ENCODE measurements around the gene LNX1. TPM values are rescaled to one million over a fixed set of nuclear protein-coding genes. Genes with fewer than 3 reads are reported as not detected.

LNX1 gene
- total RNA-seq, 1 donor from 2014 or later: 13.0 TPM

- no peak for DNase-seq (ENCODE audit: low spot score in 2 of 2, unreplicated experiment in 2 of 2)
- H3K9me3 Mint-ChIP-seq: no peaks in the 10 kb centered on the region
- peaks cover 33% of the 10 kb centered on the region for H3K4me1 Mint-ChIP-seq
- peaks cover 38% of the 10 kb centered on the region for H3K27me3 Mint-ChIP-seq (ENCODE audit: low read depth)
- H3K27ac Mint-ChIP-seq: no peak overlapping the region
- no peak overlapping the region for H3K4me3 Mint-ChIP-seq
- TF ChIP-seq, protein P1, sequence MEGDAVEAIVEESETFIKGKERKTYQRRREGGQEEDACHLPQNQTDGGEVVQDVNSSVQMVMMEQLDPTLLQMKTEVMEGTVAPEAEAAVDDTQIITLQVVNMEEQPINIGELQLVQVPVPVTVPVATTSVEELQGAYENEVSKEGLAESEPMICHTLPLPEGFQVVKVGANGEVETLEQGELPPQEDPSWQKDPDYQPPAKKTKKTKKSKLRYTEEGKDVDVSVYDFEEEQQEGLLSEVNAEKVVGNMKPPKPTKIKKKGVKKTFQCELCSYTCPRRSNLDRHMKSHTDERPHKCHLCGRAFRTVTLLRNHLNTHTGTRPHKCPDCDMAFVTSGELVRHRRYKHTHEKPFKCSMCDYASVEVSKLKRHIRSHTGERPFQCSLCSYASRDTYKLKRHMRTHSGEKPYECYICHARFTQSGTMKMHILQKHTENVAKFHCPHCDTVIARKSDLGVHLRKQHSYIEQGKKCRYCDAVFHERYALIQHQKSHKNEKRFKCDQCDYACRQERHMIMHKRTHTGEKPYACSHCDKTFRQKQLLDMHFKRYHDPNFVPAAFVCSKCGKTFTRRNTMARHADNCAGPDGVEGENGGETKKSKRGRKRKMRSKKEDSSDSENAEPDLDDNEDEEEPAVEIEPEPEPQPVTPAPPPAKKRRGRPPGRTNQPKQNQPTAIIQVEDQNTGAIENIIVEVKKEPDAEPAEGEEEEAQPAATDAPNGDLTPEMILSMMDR (IDR thresholded peaks at IDR 0.05; ENCODE audit: unreplicated experiment): no peak
- no peaks in the 10 kb centered on the region for H3K36me3 Mint-ChIP-seq
Observed at GRCh38 chr4:53537606-53538005, 53.7 kb downstream of the LNX1 start.

- Mint-ChIP-seq H3K4me3 (no peak overlapping the region), H3K27me3 (ENCODE audit: low read depth) (peaks cover 38% of the 10 kb centered on the region), H3K9me3 (no peaks in the 10 kb centered on the region), H3K4me1 (peaks cover 24% of the 10 kb centered on the region), H3K27ac (no peak overlapping the region), H3K36me3 (no peaks in the 10 kb centered on the region)
- TF ChIP-seq, protein P1 (IDR thresholded peaks at IDR 0.05; ENCODE audit: unreplicated experiment): no peak
- no peak for DNase-seq (ENCODE audit: low spot score in 2 of 2, unreplicated experiment in 2 of 2)
Observed at GRCh38 chr4:53536328-53536727, 55.0 kb downstream of the LNX1 start.

DNA sequence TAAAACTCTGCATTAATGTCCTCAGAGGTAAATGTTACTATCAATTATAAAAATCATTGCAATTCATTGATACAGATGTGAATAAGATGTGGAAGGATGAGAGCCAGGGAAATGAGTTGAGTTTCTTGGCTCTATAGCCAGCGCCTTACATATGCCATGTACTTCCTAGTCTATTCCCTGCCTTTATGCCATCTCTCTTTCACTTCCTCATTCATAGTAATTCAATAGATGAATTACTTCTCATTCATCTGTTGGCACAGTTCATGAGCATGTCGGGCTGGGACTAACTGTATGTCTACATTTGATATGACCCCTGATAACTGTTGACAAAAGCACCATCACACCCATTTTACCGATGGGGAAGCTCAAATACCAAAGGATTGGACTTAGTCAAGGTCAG, 55.7 kb downstream of the LNX1 start:
- H3K27me3 Mint-ChIP-seq (ENCODE audit: low read depth): peaks cover 38% of the 10 kb centered on the region
- H3K9me3 Mint-ChIP-seq: no peaks in the 10 kb centered on the region

DNA sequence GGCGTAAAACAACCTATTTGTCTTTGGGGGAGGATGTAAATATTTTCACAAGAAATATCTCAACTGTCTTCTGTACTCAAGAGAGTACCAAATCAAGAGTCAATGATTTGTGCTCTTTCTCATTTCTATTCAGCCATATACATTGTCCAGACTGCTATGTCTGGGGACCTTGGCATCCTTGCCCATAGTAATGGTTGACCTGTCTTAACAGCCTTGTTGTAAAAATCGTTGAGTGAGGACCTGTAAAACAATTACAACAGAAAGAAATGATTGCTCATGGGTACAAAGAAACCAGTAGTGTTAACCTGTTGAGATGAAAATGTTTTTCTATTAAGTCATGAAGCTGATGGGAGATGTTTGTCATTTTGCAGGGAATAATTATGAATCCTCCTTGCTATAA, 56.6 kb downstream of the LNX1 start:
- H3K36me3 Mint-ChIP-seq: no peaks in the 10 kb centered on the region
- no peak for DNase-seq (ENCODE audit: low spot score in 2 of 2, unreplicated experiment in 2 of 2)
- H3K4me1 Mint-ChIP-seq: peaks cover 19% of the 10 kb centered on the region
- TF ChIP-seq, protein P1 (IDR thresholded peaks at IDR 0.05; ENCODE audit: unreplicated experiment): no peak
- H3K27me3 Mint-ChIP-seq (ENCODE audit: low read depth): peaks cover 38% of the 10 kb centered on the region
- no peak overlapping the region for H3K4me3 Mint-ChIP-seq
- no peak overlapping the region for H3K27ac Mint-ChIP-seq
- no peaks in the 10 kb centered on the region for H3K9me3 Mint-ChIP-seq

More for the DNA sequence above, 55.7 kb downstream of the LNX1 start:
- H3K27ac Mint-ChIP-seq: no peak overlapping the region
- peaks cover 19% of the 10 kb centered on the region for H3K4me1 Mint-ChIP-seq
- no peak for DNase-seq (ENCODE audit: low spot score in 2 of 2, unreplicated experiment in 2 of 2)
- TF ChIP-seq, protein P1 (IDR thresholded peaks at IDR 0.05; ENCODE audit: unreplicated experiment): no peak
- no peaks in the 10 kb centered on the region for H3K36me3 Mint-ChIP-seq
- H3K4me3 Mint-ChIP-seq: no peak overlapping the region

DNA sequence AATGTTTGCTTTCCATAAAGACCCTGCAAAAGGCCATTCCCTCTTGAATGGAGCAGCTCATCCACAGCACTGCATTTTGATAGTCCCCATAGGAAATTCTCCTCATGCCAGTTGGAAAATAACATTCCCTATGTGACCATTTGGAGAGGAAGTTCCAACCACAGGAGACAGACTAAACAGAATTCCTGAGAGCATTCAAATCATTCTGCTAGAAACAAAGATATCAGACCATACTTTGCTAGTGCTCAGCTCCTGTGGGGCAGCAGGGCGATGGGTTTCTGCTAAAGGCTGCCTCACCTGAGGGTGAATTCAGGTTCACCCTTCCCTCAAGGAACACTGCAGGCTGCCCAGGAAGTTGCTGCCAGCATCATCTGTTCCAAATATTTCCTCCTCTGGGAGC, 58.8 kb downstream of the LNX1 start:
- H3K9me3 Mint-ChIP-seq: no peaks in the 10 kb centered on the region
- H3K27ac Mint-ChIP-seq: no peak overlapping the region
- peaks cover 20% of the 10 kb centered on the region for H3K27me3 Mint-ChIP-seq (ENCODE audit: low read depth)
- no peak for DNase-seq (ENCODE audit: low spot score in 2 of 2, unreplicated experiment in 2 of 2)
- TF ChIP-seq, protein P1 (IDR thresholded peaks at IDR 0.05; ENCODE audit: unreplicated experiment): no peak
- no peaks in the 10 kb centered on the region for H3K36me3 Mint-ChIP-seq
- peaks cover 14% of the 10 kb centered on the region for H3K4me1 Mint-ChIP-seq
- H3K4me3 Mint-ChIP-seq: no peak overlapping the region

Data from mesothelial cell of epicardium (in vitro differentiated cells).